HG03571 (cell line): ENCODE measurements around the gene ORC3.
A peak's percentile ranks its signal among the peaks of the same experiment; 100 is the strongest.
"Not testable (repeated sequence)": the region's sequence is repeated elsewhere in the genome, so short reads cannot be mapped to it uniquely, and the experiment has no call there.

Source experiments
- ATAC-seq: cut with Tn5 transposase; IDR thresholded peaks from one replicate; pipeline ENCODE4 v1.9.1; 2021; ENCODE audit not compliant: unreplicated experiment

Gene ORC3

GRCh38 chr6:87590990-87591389 lies 1.1 kb downstream of the ORC3 start:
- no peak for ATAC-seq

GRCh38 chr6:87600576-87600975 lies 10.6 kb downstream of the ORC3 start:
- ATAC-seq, result no peak

- ATAC-seq, result no peak
Observed at GRCh38 chr6:87606199-87606598, 16.3 kb downstream of the ORC3 start.

GRCh38 chr6:87608802-87609201 lies 18.9 kb downstream of the ORC3 start:
- ATAC-seq, result no peak

GRCh38 chr6:87613018-87613417 lies 23.1 kb downstream of the ORC3 start:
- ATAC-seq, result not testable (repeated sequence)

- ATAC-seq, result no peak
Observed at GRCh38 chr6:87617405-87617804, 27.5 kb downstream of the ORC3 start.

- no peak for ATAC-seq
Observed at GRCh38 chr6:87618531-87618930, 28.6 kb downstream of the ORC3 start.

GRCh38 chr6:87623248-87623647 lies 33.3 kb downstream of the ORC3 start:
- no peak for ATAC-seq

- no peak for ATAC-seq
Observed at GRCh38 chr6:87628424-87628823, 38.5 kb downstream of the ORC3 start.

GRCh38 chr6:87628881-87629280 lies 38.9 kb downstream of the ORC3 start:
- no peak for ATAC-seq

- ATAC-seq, result no peak
Observed at GRCh38 chr6:87630746-87631145, 40.8 kb downstream of the ORC3 start.

GRCh38 chr6:87633851-87634250 lies 43.9 kb downstream of the ORC3 start:
- no peak for ATAC-seq

GRCh38 chr6:87636315-87636714 lies 46.4 kb downstream of the ORC3 start:
- no peak for ATAC-seq

- no peak for ATAC-seq
Observed at GRCh38 chr6:87637106-87637505, 47.2 kb downstream of the ORC3 start.

- ATAC-seq, result no peak
Observed at GRCh38 chr6:87639373-87639772, 49.4 kb downstream of the ORC3 start.

GRCh38 chr6:87641065-87641692 lies 51.2 kb downstream of the ORC3 start:
- ATAC-seq, result no peak

- ATAC-seq, result peak; percentile 49
Observed at GRCh38 chr6:87645080-87645479, 55.1 kb downstream of the ORC3 start.

GRCh38 chr6:87653074-87653962 lies 63.4 kb downstream of the ORC3 start:
- ATAC-seq, result no peak

GRCh38 chr6:87654122-87654521 lies 64.2 kb downstream of the ORC3 start:
- ATAC-seq, result no peak

GRCh38 chr6:87654875-87655454 lies 65.0 kb downstream of the ORC3 start:
- ATAC-seq, result no peak

GRCh38 chr6:87655824-87656223 lies 65.9 kb downstream of the ORC3 start:
- no peak for ATAC-seq

GRCh38 chr6:87656857-87657256 lies 66.9 kb downstream of the ORC3 start:
- peak; percentile 80 for ATAC-seq
